ENCODE results near the gene GIMAP2.

GIMAP2 gene

DNA sequence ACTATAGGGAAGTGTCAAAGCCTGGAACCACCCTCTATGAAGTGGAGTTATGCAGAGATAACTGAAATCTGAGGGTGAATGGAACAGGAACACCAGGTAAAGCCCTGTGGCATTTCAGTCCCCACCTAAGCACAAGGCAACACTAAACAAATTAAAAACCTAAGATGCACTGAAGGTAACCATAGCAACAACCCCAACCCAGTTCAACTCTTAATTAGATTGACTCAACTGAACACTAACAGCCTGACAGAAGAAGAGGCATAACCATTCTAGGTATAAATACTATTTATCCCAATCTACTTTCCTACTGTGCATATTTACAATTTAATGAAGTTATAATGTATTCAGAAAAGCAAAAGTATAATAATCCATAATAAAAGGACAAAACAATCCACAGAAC is 42.5 kb downstream of the GIMAP2 start:
- Histone ChIP-seq H3K4me1 (ENCODE audit: control insufficient read depth, insufficient read depth, low read length) (no peaks in the 10 kb centered on the region), H3K27ac (ENCODE audit: extremely low read depth, low read depth, low read length) (no peak overlapping the region), H3K36me3 (ENCODE audit: control insufficient read depth in 2 of 2, insufficient read depth in 1 of 2, low read length in 2 of 2) (no peaks in the 10 kb centered on the region), H3K9me3 (ENCODE audit: control insufficient read depth, insufficient read depth, low read depth, low read length) (no peaks in the 10 kb centered on the region), H3K4me3 (ENCODE audit: low read depth, low read length) (no peak overlapping the region)
- TF ChIP-seq ZNF701 (tag by site-specific recombination; IDR thresholded peaks at IDR 0.05), result no peak
- TF ChIP-seq ZNF132 (tag by site-specific recombination; IDR thresholded peaks at IDR 0.05; ENCODE audit: borderline replicate concordance), result no peak
- no peak for TF ChIP-seq ZNF501 (tag by site-specific recombination; IDR thresholded peaks at IDR 0.05)
- TF ChIP-seq ZNF221 (tag by site-specific recombination; IDR thresholded peaks at IDR 0.05; ENCODE audit: borderline replicate concordance), result no peak
- TF ChIP-seq ZNF843 (tag by site-specific recombination; IDR thresholded peaks at IDR 0.05), result no peak
- no peak for TF ChIP-seq ZFP41 (tag by site-specific recombination; IDR thresholded peaks at IDR 0.05; ENCODE audit: borderline replicate concordance)
- TF ChIP-seq ZNF350 (tag by site-specific recombination; IDR thresholded peaks at IDR 0.05), result no peak
- ChIA-PET CTCF (no interaction called here), POLR2A (no interaction called here)

DNA sequence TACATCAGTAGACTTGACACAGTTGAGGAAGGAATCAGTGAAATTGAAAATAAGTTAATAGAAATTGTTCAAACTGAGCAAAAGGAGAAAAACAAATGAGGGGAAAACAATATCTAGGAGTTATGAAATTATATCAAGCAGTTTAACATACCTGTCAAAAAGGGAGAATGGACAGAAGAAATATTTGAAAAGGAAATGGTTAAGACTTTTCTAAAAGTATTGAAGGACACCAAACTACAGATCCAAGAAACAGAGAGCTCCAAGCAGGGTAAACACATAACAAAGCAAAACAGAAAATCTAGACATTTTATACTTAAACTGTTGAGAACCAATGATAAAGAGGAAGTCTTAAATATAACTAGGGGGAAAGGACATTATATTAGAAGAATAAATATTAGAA is 43.1 kb downstream of the GIMAP2 start:
- CTCF ChIA-PET, result no interaction called here
- no peak overlapping the region for H3K27ac ChIP-seq (ENCODE audit: extremely low read depth, low read depth, low read length)
- peak; percentile 93 for TF ChIP-seq ZNF558 (tag by site-specific recombination; IDR thresholded peaks at IDR 0.05)
- TF ChIP-seq ZNF629 (tag by site-specific recombination; IDR thresholded peaks at IDR 0.05), result no peak
- no peak for TF ChIP-seq ZFP41 (tag by site-specific recombination; IDR thresholded peaks at IDR 0.05; ENCODE audit: borderline replicate concordance)
- POLR2A ChIA-PET, result no interaction called here
- H3K9me3 ChIP-seq (ENCODE audit: control insufficient read depth, insufficient read depth, low read depth, low read length), result no peaks in the 10 kb centered on the region
- H3K4me1 ChIP-seq (ENCODE audit: control insufficient read depth, insufficient read depth, low read length), result no peaks in the 10 kb centered on the region
- no peaks in the 10 kb centered on the region for H3K36me3 ChIP-seq (ENCODE audit: control insufficient read depth in 2 of 2, insufficient read depth in 1 of 2, low read length in 2 of 2)
- H3K4me3 ChIP-seq (ENCODE audit: low read depth, low read length), result no peak overlapping the region

DNA sequence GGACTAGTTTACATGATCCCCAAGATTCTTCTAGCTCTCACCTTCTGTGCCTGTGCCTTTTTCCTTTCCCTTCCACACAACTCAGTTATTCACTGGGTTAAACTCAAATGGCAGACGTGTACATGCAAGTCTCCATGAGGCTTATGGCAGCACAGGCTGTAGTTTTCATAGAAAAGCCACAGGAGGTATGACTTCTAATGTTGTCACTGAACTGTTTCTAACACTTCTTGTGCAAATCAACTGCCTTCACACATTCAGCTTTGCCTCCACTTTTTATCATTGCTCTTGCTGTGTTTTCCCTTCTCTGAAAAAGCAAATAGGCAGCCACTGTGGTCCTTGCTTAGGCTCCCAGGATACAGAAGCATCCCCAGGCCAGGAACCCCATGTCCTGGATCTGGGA is 46.4 kb downstream of the GIMAP2 start:
- Histone ChIP-seq H3K4me1 (ENCODE audit: control insufficient read depth, insufficient read depth, low read length) (no peaks in the 10 kb centered on the region), H3K4me3 (ENCODE audit: low read depth, low read length) (no peak overlapping the region), H3K27ac (ENCODE audit: extremely low read depth, low read depth, low read length) (no peak overlapping the region), H3K36me3 (ENCODE audit: control insufficient read depth in 2 of 2, insufficient read depth in 1 of 2, low read length in 2 of 2) (no peaks in the 10 kb centered on the region), H3K9me3 (ENCODE audit: control insufficient read depth, insufficient read depth, low read depth, low read length) (no peaks in the 10 kb centered on the region)
- TF ChIP-seq FEZF1 (tag by site-specific recombination; IDR thresholded peaks at IDR 0.05), result no peak
- no peak for TF ChIP-seq YY1 (tag by site-specific recombination; IDR thresholded peaks at IDR 0.05)
- no peak for TF ChIP-seq ZBTB49 (tag by site-specific recombination; IDR thresholded peaks at IDR 0.05; ENCODE audit: low read depth)
- no peak for TF ChIP-seq MZF1 (tag by site-specific recombination; IDR thresholded peaks at IDR 0.05; ENCODE audit: borderline replicate concordance)
- no peak for TF ChIP-seq ZNF747 (tag by site-specific recombination; IDR thresholded peaks at IDR 0.05)
- TF ChIP-seq ZNF777 (tag by site-specific recombination; IDR thresholded peaks at IDR 0.05; ENCODE audit: borderline replicate concordance), result no peak
- TF ChIP-seq ZNF555 (tag by site-specific recombination; conservative IDR thresholded peaks at IDR 0.05), result no peak
- no peak for TF ChIP-seq ZFP69B (tag by site-specific recombination; IDR thresholded peaks at IDR 0.05)
- TF ChIP-seq ZNF114 (tag by site-specific recombination; IDR thresholded peaks at IDR 0.05), result no peak
- no peak for TF ChIP-seq SP2 (tag by site-specific recombination; IDR thresholded peaks at IDR 0.05)
- TF ChIP-seq IKZF3 (tag by site-specific recombination; IDR thresholded peaks at IDR 0.05), result no peak
- TF ChIP-seq ZNF639 (tag by site-specific recombination; IDR thresholded peaks at IDR 0.05), result no peak
- TF ChIP-seq ZNF76 (tag by site-specific recombination; IDR thresholded peaks at IDR 0.05; ENCODE audit: borderline replicate concordance, low read depth), result no peak
- TF ChIP-seq ZFHX2 (tag by site-specific recombination; conservative IDR thresholded peaks at IDR 0.05), result no peak
- TF ChIP-seq ZNF112 (tag by site-specific recombination; IDR thresholded peaks at IDR 0.05), result no peak
- TF ChIP-seq ZNF132 (tag by site-specific recombination; IDR thresholded peaks at IDR 0.05; ENCODE audit: borderline replicate concordance), result no peak
- ChIA-PET CTCF (no interaction called here), POLR2A (no interaction called here)
